GM19238 (cell line): Measurements from ENCODE around the gene IL9.
"Not testable (repeated sequence)": the region's sequence is repeated elsewhere in the genome, so short reads cannot be mapped to it uniquely, and the experiment has no call there.

Experiments
- DNase-seq: peaks from one replicate; pipeline ENCODE4 v3.0.0; 2011; ENCODE audit warnings: low spot score; ENCODE audit not compliant: insufficient read length

The IL9 gene

GRCh38 chr5:135869276-135869675, 26.4 kb downstream of the IL9 start:
- no peak for DNase-seq

- no peak for DNase-seq
Measured at GRCh38 chr5:135868681-135869080, 27.0 kb downstream of the IL9 start.

GRCh38 chr5:135867599-135867998, 28.0 kb downstream of the IL9 start:
- no peak for DNase-seq

GRCh38 chr5:135866016-135866415, 29.6 kb downstream of the IL9 start:
- no peak for DNase-seq

GRCh38 chr5:135864503-135865435, 30.9 kb downstream of the IL9 start:
- DNase-seq: no peak

- no peak for DNase-seq
Measured at GRCh38 chr5:135862744-135863143, 32.9 kb downstream of the IL9 start.

- DNase-seq: no peak
Measured at GRCh38 chr5:135862086-135862485, 33.6 kb downstream of the IL9 start.

- no peak for DNase-seq
Measured at GRCh38 chr5:135861641-135862040, 34.0 kb downstream of the IL9 start.

GRCh38 chr5:135859641-135860040, 36.0 kb downstream of the IL9 start:
- no peak for DNase-seq

GRCh38 chr5:135859186-135859585, 36.5 kb downstream of the IL9 start:
- DNase-seq: not testable (repeated sequence)

- no peak for DNase-seq
Measured at GRCh38 chr5:135857630-135858311, 37.9 kb downstream of the IL9 start.

- no peak for DNase-seq
Measured at GRCh38 chr5:135851915-135852845, 43.5 kb downstream of the IL9 start.

GRCh38 chr5:135851186-135851914, 44.3 kb downstream of the IL9 start:
- DNase-seq: no peak

- no peak for DNase-seq
Measured at GRCh38 chr5:135850671-135851070, 45.0 kb downstream of the IL9 start.

GRCh38 chr5:135850231-135850630, 45.4 kb downstream of the IL9 start:
- DNase-seq: no peak

- DNase-seq: no peak
Measured at GRCh38 chr5:135847976-135848375, 47.7 kb downstream of the IL9 start.

- DNase-seq: no peak
Measured at GRCh38 chr5:135846311-135846710, 49.3 kb downstream of the IL9 start.

- DNase-seq: no peak
Measured at GRCh38 chr5:135843571-135844337, 51.9 kb downstream of the IL9 start.

GRCh38 chr5:135842737-135843136, 52.9 kb downstream of the IL9 start:
- no peak for DNase-seq
